H9 (cell line): ENCODE measurements around the gene POLA1. TPM values are rescaled to one million over a fixed set of nuclear protein-coding genes. Genes with fewer than 3 reads are reported as not detected.
A peak's percentile ranks its signal among the peaks of the same experiment; 100 is the strongest.

Experiments
- DNase-seq: peaks from one replicate; pipeline ENCODE4 v3.0.0-alpha.2; 2017
- H2AFZ ChIP-seq: one replicate; pipeline ENCODE4 v1.6.1; 2013; ENCODE audit warnings: mild to moderate bottlenecking, low read length, control low read depth, moderate library complexity
- H2AK5ac ChIP-seq: 2 replicates; pipeline ENCODE4 v1.6.1; 2013; ENCODE audit warnings: low read length, control low read depth, mixed read lengths; ENCODE audit not compliant: insufficient read length
- H2BK120ac ChIP-seq: one replicate; pipeline ENCODE4 v1.6.1; 2013; ENCODE audit warnings: low read depth, mild to moderate bottlenecking, low read length, control low read depth, inconsistent platforms; ENCODE audit not compliant: poor library complexity, severe bottlenecking
- H2BK12ac ChIP-seq: 2 replicates; pipeline ENCODE4 v1.6.1; 2013; ENCODE audit warnings: low read length, control low read depth, mixed read lengths, low read depth; ENCODE audit not compliant: insufficient read length
- H2BK15ac ChIP-seq: 2 replicates; pipeline ENCODE4 v1.6.1; 2013; ENCODE audit warnings: low read depth, low read length, control low read depth
- H2BK20ac ChIP-seq: one replicate; pipeline ENCODE4 v1.6.1; 2013; ENCODE audit warnings: low read depth, mild to moderate bottlenecking, low read length, control low read depth, inconsistent platforms; ENCODE audit not compliant: poor library complexity, severe bottlenecking
- H2BK5ac ChIP-seq: 2 replicates; pipeline ENCODE4 v1.6.1; 2013; ENCODE audit warnings: low read length, control low read depth, mixed read lengths; ENCODE audit not compliant: insufficient read length
- H3K14ac ChIP-seq: 2 replicates; pipeline ENCODE4 v1.6.1; 2013; ENCODE audit warnings: low read length, control low read depth; ENCODE audit not compliant: insufficient read depth
- H3K18ac ChIP-seq: 2 replicates; pipeline ENCODE4 v1.6.1; 2013; ENCODE audit warnings: low read depth, mild to moderate bottlenecking, mixed read lengths, low read length, control low read depth; ENCODE audit not compliant: insufficient read length
- H3K23ac ChIP-seq: 2 replicates; pipeline ENCODE4 v1.6.1; 2013; ENCODE audit warnings: low read length, control low read depth, mixed read lengths, low read depth; ENCODE audit not compliant: insufficient read length
- H3K23me2 ChIP-seq: 2 replicates; pipeline ENCODE4 v1.6.1; 2013; ENCODE audit warnings: low read depth, mild to moderate bottlenecking, mixed read lengths, low read length, control low read depth; ENCODE audit not compliant: insufficient read length, poor library complexity, severe bottlenecking
- H3K27ac ChIP-seq: 2 replicates; pipeline ENCODE4 v1.5.1; 2013; ENCODE audit warnings: low read length, control low read depth, mixed read lengths, low read depth; ENCODE audit not compliant: insufficient read length
- H3K27me3 ChIP-seq: 2 replicates; pipeline ENCODE4 v1.6.1; 2013; ENCODE audit warnings: low read length, control low read depth, inconsistent platforms; ENCODE audit not compliant: insufficient read depth
- H3K4ac ChIP-seq: 2 replicates; pipeline ENCODE4 v1.6.1; 2013; ENCODE audit warnings: low read depth, mild to moderate bottlenecking, control low read depth, inconsistent platforms, low read length, moderate library complexity
- H3K4me1 ChIP-seq: 2 replicates; pipeline ENCODE4 v1.6.1; 2013; ENCODE audit warnings: low read length, control low read depth, inconsistent platforms; ENCODE audit not compliant: insufficient read depth
- H3K4me2 ChIP-seq: 2 replicates; pipeline ENCODE4 v1.6.1; 2013; ENCODE audit warnings: low read length, control low read depth, mixed read lengths; ENCODE audit not compliant: insufficient read length, insufficient read depth
- H3K56ac ChIP-seq: 2 replicates; pipeline ENCODE4 v1.6.1; 2013; ENCODE audit warnings: low read depth, mild to moderate bottlenecking, mixed read lengths, low read length, control low read depth; ENCODE audit not compliant: insufficient read length
- H3K79me1 ChIP-seq: 2 replicates; pipeline ENCODE4 v1.6.1; 2013; ENCODE audit warnings: low read depth, mild to moderate bottlenecking, moderate library complexity, low read length, control low read depth, inconsistent platforms; ENCODE audit not compliant: insufficient read depth, poor library complexity, severe bottlenecking
- H3K79me2 ChIP-seq: 2 replicates; pipeline ENCODE4 v1.6.1; 2013; ENCODE audit warnings: low read length, control low read depth, inconsistent platforms; ENCODE audit not compliant: insufficient read depth
- H3K9ac ChIP-seq: 2 replicates; pipeline ENCODE4 v1.6.1; 2013; ENCODE audit warnings: low read length, control low read depth, mixed read lengths; ENCODE audit not compliant: insufficient read length; ENCODE audit errors: extremely low read depth
- H3K9me3 ChIP-seq: one replicate; pipeline ENCODE4 v1.6.1; 2013; ENCODE audit warnings: low read depth, low read length, inconsistent platforms; ENCODE audit not compliant: control insufficient read depth
- H3T11ph ChIP-seq: one replicate; pipeline ENCODE4 v1.6.1; 2013; ENCODE audit warnings: mild to moderate bottlenecking, low read length, control low read depth, inconsistent platforms
- H4K20me1 ChIP-seq: one replicate; pipeline ENCODE4 v1.6.1; 2013; ENCODE audit not compliant: control insufficient read depth, insufficient read length, insufficient read depth
- H4K5ac ChIP-seq: 2 replicates; pipeline ENCODE4 v1.6.1; 2013; ENCODE audit warnings: low read depth, mild to moderate bottlenecking, mixed read lengths, low read length, control low read depth; ENCODE audit not compliant: insufficient read length
- H4K8ac ChIP-seq: replicated peaks from 2 replicates; pipeline ENCODE4 v1.6.1; 2013; ENCODE audit warnings: low read length, control low read depth, mixed read lengths, low read depth; ENCODE audit not compliant: insufficient read length
- H4K91ac ChIP-seq: 2 replicates; pipeline ENCODE4 v1.6.1; 2013; ENCODE audit warnings: low read depth, mild to moderate bottlenecking, moderate library complexity, mixed read lengths, low read length, control low read depth; ENCODE audit not compliant: insufficient read length
- H3K27ac Mint-ChIP-seq, 3 experiments: 2 replicates in 2 of 3; 3 replicates in 1 of 3; pipeline ENCODE4 v1.8.0; 2020 to 2021; ENCODE audit warnings: mixed read lengths in 3 of 3, mild to moderate bottlenecking in 1 of 3, moderate library complexity in 1 of 3
- H3K27me3 Mint-ChIP-seq: 2 replicates; pipeline ENCODE4 v1.8.0; 2021; ENCODE audit warnings: low read depth, mild to moderate bottlenecking, moderate library complexity, mixed read lengths
- H3K36me3 Mint-ChIP-seq, 3 experiments: 2 replicates in 2 of 3; 3 replicates in 1 of 3; pipeline ENCODE4 v1.8.0; 2020 to 2021; ENCODE audit warnings: low read depth in 3 of 3, mixed read lengths in 3 of 3; ENCODE audit not compliant: insufficient read depth in 1 of 3
- H3K4me1 Mint-ChIP-seq, 2 experiments: 2 replicates each; pipeline ENCODE4 v1.8.0; 2020; ENCODE audit warnings: mixed read lengths in 2 of 2
- H3K4me3 Mint-ChIP-seq, 2 experiments: 2 replicates in 1 of 2; 3 replicates in 1 of 2; pipeline ENCODE4 v1.8.0; 2020 to 2021; ENCODE audit warnings: mild to moderate bottlenecking in 2 of 2, mixed read lengths in 2 of 2, moderate library complexity in 1 of 2
- H3K9me3 Mint-ChIP-seq, 2 experiments: 2 replicates in 1 of 2; 3 replicates in 1 of 2; pipeline ENCODE4 v1.8.0; 2020; ENCODE audit warnings: mild to moderate bottlenecking in 2 of 2, mixed read lengths in 2 of 2, moderate library complexity in 1 of 2
- WGBS: extraction: QIAGEN DNeasy Blood & Tissue Kit; methylation state at CpG from one replicate; pipeline ENCODE4 v1.1.7; 2013; ENCODE audit warnings: missing lambda C conversion rate, low lambda C conversion rate, mixed read lengths; ENCODE audit not compliant: insufficient read length; ENCODE audit errors: extremely low coverage; 5-methylcytosine and 5-hydroxymethylcytosine counted together
- total RNA-seq: library from RNA; stranded (reverse); gene quantifications from 2 replicates; pipeline ENCODE4 v1.2.1, GENCODE V29; 2021
- TF ChIP-seq, protein P1 (sequence below): fragments of 200-600 bp; sonication (generic); conservative IDR thresholded peaks from 3 replicates; pipeline ENCODE4 v1.8.0; 2021; ENCODE audit warnings: antibody characterized with exemption, mild to moderate bottlenecking

POLA1 gene
- total RNA-seq, 1 experiment from 2014 or later, result 60.2 TPM

DNA sequence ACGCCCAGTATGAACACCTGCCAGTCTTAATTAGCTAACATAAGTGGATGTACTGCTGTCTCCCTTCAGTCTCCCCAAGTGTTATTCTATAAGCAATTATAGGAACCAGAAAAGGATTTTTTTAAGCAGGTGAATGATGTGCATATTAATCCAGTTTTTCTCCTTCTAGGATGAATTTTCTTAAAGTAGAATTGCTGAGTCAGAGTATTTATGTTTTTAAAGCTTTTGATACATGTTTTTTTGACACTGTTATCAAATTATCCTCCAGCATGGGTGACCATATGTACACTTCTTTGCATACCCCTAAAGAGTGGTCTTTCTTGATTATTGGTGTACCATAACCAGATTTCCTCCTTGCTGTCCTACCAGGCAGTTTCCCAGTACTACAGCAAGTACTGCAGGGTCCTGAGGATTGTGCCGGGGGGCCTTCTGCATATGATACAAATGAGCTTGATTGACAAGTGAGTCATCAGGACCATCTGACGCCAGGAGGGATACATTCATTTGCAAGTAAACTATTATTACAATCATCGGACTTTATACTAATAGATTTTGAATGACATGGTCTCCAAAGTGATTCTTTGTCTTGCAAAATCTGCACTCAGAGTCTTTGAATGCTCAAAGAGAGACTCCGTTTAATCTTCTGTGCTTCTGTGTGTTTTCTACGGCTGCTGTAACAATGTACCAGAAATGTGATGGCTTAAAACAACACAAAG lies 35.9 kb upstream of the POLA1 start:
- Histone ChIP-seq H4K20me1 (no peaks in the 10 kb centered on the region), H2BK20ac (peak overlapping the region; percentile 83), H3K27ac (no peak overlapping the region), H3K14ac (no peak overlapping the region), H4K8ac (no peak overlapping the region), H2BK12ac (no peak overlapping the region), H3K4me1 (no peaks in the 10 kb centered on the region; the same call in 1 of the 2 replicates), H3K4ac (no peak overlapping the region), H3K4me2 (no peak overlapping the region), H2BK15ac (no peak overlapping the region), H4K5ac (no peak overlapping the region), H3K18ac (no peak overlapping the region), H3K9ac (no peak overlapping the region), H2AK5ac (no peak overlapping the region), H3T11ph (no peak overlapping the region), H2BK5ac (no peak overlapping the region), H2AFZ (no peak overlapping the region), H3K79me2 (no peaks in the 10 kb centered on the region), H3K9me3 (no peaks in the 10 kb centered on the region), H3K79me1 (no peaks in the 10 kb centered on the region), H2BK120ac (no peak overlapping the region), H4K91ac (no peak overlapping the region), H3K56ac (no peak overlapping the region), H3K23me2 (no peaks in the 10 kb centered on the region), H3K27me3 (no peaks in the 10 kb centered on the region), H3K23ac (no peak overlapping the region)
- no peak for DNase-seq
- peak overlapping the region in 2 of 3 experiments; percentile 16 to 87; a peak in 4 of 7 replicates for H3K27ac Mint-ChIP-seq
- no peaks in the 10 kb centered on the region for H3K36me3 Mint-ChIP-seq
- H3K4me1 Mint-ChIP-seq, result peaks cover 22 to 25% of the 10 kb centered on the region in 2 experiments
- peaks cover 4% of the 10 kb centered on the region; the same call in 1 of the 2 replicates for H3K27me3 Mint-ChIP-seq
- H3K9me3 Mint-ChIP-seq, result no peaks in the 10 kb centered on the region
- no peak overlapping the region for H3K4me3 Mint-ChIP-seq
- no CpG with 5 or more reads among the region's 6 CpGs for WGBS
- TF ChIP-seq, protein P1, sequence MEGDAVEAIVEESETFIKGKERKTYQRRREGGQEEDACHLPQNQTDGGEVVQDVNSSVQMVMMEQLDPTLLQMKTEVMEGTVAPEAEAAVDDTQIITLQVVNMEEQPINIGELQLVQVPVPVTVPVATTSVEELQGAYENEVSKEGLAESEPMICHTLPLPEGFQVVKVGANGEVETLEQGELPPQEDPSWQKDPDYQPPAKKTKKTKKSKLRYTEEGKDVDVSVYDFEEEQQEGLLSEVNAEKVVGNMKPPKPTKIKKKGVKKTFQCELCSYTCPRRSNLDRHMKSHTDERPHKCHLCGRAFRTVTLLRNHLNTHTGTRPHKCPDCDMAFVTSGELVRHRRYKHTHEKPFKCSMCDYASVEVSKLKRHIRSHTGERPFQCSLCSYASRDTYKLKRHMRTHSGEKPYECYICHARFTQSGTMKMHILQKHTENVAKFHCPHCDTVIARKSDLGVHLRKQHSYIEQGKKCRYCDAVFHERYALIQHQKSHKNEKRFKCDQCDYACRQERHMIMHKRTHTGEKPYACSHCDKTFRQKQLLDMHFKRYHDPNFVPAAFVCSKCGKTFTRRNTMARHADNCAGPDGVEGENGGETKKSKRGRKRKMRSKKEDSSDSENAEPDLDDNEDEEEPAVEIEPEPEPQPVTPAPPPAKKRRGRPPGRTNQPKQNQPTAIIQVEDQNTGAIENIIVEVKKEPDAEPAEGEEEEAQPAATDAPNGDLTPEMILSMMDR, result no peak
